HEK293 (cell line): ENCODE results near the gene AATK.

Experiments
- CTCF ChIP-seq: fragments of 450-650 bp; formaldehyde crosslinking; IDR thresholded peaks from 2 replicates; pipeline ENCODE4 v1.5.1; 2016; ENCODE audit warnings: missing biosample characterization, missing genetic modification characterization
- ZBTB11 ChIP-seq: fragments of 450-650 bp; formaldehyde crosslinking; conservative IDR thresholded peaks from 2 replicates; pipeline ENCODE4 v1.5.1; 2016; ENCODE audit warnings: low read depth, missing biosample characterization, missing genetic modification characterization
- ZNF16 ChIP-seq: fragments of 450-650 bp; formaldehyde crosslinking; IDR thresholded peaks from 2 replicates; pipeline ENCODE4 v1.5.1; 2016; ENCODE audit warnings: low read depth, missing biosample characterization, missing genetic modification characterization
- ZNF626 ChIP-seq: fragments of 450-650 bp; sonication (Bioruptor Pico); formaldehyde crosslinking; IDR thresholded peaks from 2 replicates; pipeline ENCODE4 v1.5.1; 2018; ENCODE audit warnings: missing biosample characterization, missing genetic modification characterization, inconsistent platforms
- TF ChIP-seq, protein P1 (sequence below): fragments of 450-650 bp; formaldehyde crosslinking; IDR thresholded peaks from 2 replicates; pipeline ENCODE4 v1.5.1; 2016; ENCODE audit warnings: missing biosample characterization, missing genetic modification characterization, low read depth
- TF ChIP-seq, protein P2 (sequence below): fragments of 450-650 bp; formaldehyde crosslinking; optimal IDR thresholded peaks from 2 replicates; pipeline ENCODE3; 2016; ENCODE audit warnings: missing biosample characterization, mild to moderate bottlenecking, missing genetic modification characterization

- TF ChIP-seq, protein P1, sequence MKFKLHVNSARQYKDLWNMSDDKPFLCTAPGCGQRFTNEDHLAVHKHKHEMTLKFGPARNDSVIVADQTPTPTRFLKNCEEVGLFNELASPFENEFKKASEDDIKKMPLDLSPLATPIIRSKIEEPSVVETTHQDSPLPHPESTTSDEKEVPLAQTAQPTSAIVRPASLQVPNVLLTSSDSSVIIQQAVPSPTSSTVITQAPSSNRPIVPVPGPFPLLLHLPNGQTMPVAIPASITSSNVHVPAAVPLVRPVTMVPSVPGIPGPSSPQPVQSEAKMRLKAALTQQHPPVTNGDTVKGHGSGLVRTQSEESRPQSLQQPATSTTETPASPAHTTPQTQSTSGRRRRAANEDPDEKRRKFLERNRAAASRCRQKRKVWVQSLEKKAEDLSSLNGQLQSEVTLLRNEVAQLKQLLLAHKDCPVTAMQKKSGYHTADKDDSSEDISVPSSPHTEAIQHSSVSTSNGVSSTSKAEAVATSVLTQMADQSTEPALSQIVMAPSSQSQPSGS (tag by site-specific recombination), result no peak
- TF ChIP-seq ZBTB11 (tag by site-specific recombination) (no peak), ZNF626 (tag by site-specific recombination) (no peak), CTCF (no peak), ZNF16 (tag by site-specific recombination) (no peak)
- TF ChIP-seq, protein P2, sequence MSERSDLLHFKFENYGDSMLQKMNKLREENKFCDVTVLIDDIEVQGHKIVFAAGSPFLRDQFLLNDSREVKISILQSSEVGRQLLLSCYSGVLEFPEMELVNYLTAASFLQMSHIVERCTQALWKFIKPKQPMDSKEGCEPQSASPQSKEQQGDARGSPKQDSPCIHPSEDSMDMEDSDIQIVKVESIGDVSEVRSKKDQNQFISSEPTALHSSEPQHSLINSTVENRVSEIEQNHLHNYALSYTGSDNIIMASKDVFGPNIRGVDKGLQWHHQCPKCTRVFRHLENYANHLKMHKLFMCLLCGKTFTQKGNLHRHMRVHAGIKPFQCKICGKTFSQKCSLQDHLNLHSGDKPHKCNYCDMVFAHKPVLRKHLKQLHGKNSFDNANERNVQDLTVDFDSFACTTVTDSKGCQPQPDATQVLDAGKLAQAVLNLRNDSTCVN (tag by site-specific recombination), result no peak
Observed at GRCh38 chr17:81148986-81149533, 17.0 kb downstream of the AATK start.
